ENCODE data around the gene RPN2. TPM values are rescaled to one million over a fixed set of nuclear protein-coding genes. Genes with fewer than 3 reads are reported as not detected.

Gene RPN2
- total and polyA plus RNA-seq, 2 donors (not counting 1 experiment from before 2014, with no cell fraction given), result 80.2 to 87.3 TPM

DNA sequence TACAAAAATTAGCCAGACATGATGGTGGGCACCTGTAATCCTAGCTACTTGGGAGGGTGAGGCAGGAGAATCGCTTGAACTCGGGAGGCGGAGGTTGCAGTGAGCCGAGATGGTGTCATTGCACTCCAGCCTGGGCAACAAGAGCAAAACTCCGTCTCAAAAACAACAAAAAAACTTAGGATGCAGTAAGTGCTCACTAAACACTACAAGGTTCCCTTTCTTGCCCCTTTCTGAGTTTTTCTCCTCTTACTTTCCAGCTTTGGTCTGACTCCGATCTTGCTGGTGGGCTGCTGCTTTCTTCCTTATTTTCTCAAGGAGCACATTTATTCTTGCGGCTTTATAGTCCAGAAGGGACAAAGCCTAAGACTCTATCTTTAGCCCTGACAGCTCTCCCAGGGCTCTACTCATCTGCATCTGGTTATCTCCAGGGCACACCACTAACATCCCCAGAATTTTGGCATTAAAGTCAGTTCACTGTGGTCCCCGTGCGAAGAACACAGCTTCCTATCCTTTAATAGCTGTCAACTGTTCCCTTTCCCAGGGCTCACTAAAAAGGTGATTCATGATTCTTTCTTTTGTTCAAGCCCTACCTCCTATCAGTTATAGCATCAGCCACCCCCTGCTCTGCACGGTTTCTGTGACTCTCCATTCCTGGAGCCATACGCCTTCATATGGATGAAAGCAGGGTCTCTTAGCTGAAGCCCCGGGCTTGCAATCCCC, 17.1 kb upstream of the RPN2 start:
- H3K4me3 ChIP-seq (ENCODE audit: control extremely low read depth in 1 of 5, extremely low read depth in 1 of 5, insufficient read depth in 1 of 5, low read depth in 2 of 5, low read length in 4 of 5), result no peak overlapping the region
- Mint-ChIP-seq H3K4me3 (no peak overlapping the region), H3K4me1 (no peaks in the 10 kb centered on the region), H3K9me3 (ENCODE audit: insufficient read depth) (no peaks in the 10 kb centered on the region), H3K27ac (no peak overlapping the region), H3K27me3 (no peaks in the 10 kb centered on the region)
- no peak overlapping the region for H3K9ac ChIP-seq (ENCODE audit: low read length)
- no peak overlapping the region for H3K4me2 ChIP-seq (replicated peaks; ENCODE audit: low read depth, low read length, poor library complexity, severe bottlenecking)
- H3K9me3 ChIP-seq (ENCODE audit: control extremely low read depth in 1 of 3, control insufficient read depth in 2 of 3, insufficient read depth in 1 of 3, low read length in 2 of 3), result no peaks in the 10 kb centered on the region
- intact Hi-C loops (cut with micrococcal nuclease), result no loop called here
- TF ChIP-seq, protein P1, sequence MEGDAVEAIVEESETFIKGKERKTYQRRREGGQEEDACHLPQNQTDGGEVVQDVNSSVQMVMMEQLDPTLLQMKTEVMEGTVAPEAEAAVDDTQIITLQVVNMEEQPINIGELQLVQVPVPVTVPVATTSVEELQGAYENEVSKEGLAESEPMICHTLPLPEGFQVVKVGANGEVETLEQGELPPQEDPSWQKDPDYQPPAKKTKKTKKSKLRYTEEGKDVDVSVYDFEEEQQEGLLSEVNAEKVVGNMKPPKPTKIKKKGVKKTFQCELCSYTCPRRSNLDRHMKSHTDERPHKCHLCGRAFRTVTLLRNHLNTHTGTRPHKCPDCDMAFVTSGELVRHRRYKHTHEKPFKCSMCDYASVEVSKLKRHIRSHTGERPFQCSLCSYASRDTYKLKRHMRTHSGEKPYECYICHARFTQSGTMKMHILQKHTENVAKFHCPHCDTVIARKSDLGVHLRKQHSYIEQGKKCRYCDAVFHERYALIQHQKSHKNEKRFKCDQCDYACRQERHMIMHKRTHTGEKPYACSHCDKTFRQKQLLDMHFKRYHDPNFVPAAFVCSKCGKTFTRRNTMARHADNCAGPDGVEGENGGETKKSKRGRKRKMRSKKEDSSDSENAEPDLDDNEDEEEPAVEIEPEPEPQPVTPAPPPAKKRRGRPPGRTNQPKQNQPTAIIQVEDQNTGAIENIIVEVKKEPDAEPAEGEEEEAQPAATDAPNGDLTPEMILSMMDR (IDR thresholded peaks at IDR 0.05), result no peak
- TF ChIP-seq EZH2 (IDR thresholded peaks at IDR 0.05; ENCODE audit: borderline replicate concordance, insufficient read depth, low read depth, low read length, poor library complexity, severe bottlenecking), result no peak
- no peaks in the 10 kb centered on the region for H3K27me3 ChIP-seq (replicated peaks in 1 of 4; ENCODE audit: control extremely low read depth in 1 of 4, control insufficient read depth in 3 of 4, insufficient read depth in 4 of 4, low read length in 3 of 4)
- DNase-seq, result no peak
- no peak overlapping the region for H2AFZ ChIP-seq (ENCODE audit: insufficient read depth, low read depth, low read length, poor library complexity, severe bottlenecking)
- no peak overlapping the region for H3K27ac ChIP-seq (ENCODE audit: low read length in 2 of 2)
- no peaks in the 10 kb centered on the region for H3K79me2 ChIP-seq (ENCODE audit: control insufficient read depth, insufficient read depth, low read length)
- H4K20me1 ChIP-seq (ENCODE audit: control insufficient read depth, insufficient read depth, low read length, poor library complexity, severe bottlenecking), result no peaks in the 10 kb centered on the region
- ATAC-seq (ENCODE audit: low read depth), result no peak
- H3K4me1 ChIP-seq (ENCODE audit: control insufficient read depth in 2 of 2, insufficient read depth in 2 of 2, low read length in 2 of 2), result no peaks in the 10 kb centered on the region
- ChIA-PET POLR2A (interaction anchor here (0.6 kb wide), 1 partner anchor 882 kb away, joined by 3 read pairs; no protein-coding TSS in a partner anchor), CTCF (interaction anchor here (0.6 kb wide), 2 partner anchors 112 to 158 kb away, joined by 3 read pairs; no protein-coding TSS in a partner anchor)
- 78% methylated on average over 11 of the region's 12 CpGs for WGBS (ENCODE audit: insufficient coverage)
- H3K36me3 ChIP-seq (replicated peaks in 1 of 2; ENCODE audit: control extremely low read depth in 1 of 2, control insufficient read depth in 1 of 2, extremely low read depth in 1 of 2, insufficient read depth in 2 of 2, low read length in 1 of 2), result no peaks in the 10 kb centered on the region

DNA sequence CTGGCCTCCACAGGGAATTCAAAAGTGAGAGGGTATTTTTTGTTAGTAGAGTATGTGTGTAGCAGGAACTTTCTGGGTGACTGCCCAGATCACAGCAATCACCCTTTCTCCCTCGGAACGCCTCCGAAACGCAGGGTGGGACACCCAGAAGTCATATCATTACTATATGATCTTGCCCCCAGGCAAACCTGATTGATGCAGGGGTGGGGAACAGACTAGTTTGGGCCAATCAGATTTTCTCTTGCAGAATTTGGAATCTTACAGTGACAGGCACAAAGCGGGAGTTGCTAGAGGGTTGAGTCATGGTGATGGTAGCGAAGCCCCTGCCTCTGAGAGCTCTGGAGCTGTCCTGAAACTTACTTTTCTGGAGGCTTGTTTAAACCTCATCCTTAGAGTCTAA, 16.5 kb upstream of the RPN2 start:
- Mint-ChIP-seq H3K4me3 (no peak overlapping the region), H3K27ac (no peak overlapping the region), H3K4me1 (no peaks in the 10 kb centered on the region), H3K9me3 (ENCODE audit: insufficient read depth) (no peaks in the 10 kb centered on the region), H3K27me3 (no peaks in the 10 kb centered on the region)
- WGBS (ENCODE audit: insufficient coverage), result 93% methylated on average over 2 of the region's 6 CpGs
- POLR2A ChIA-PET, result interaction anchor here (0.6 kb wide), 1 partner anchor 883 kb away, joined by 3 read pairs; no protein-coding TSS in a partner anchor
- no peak for TF ChIP-seq EZH2 (IDR thresholded peaks at IDR 0.05; ENCODE audit: borderline replicate concordance, insufficient read depth, low read depth, low read length, poor library complexity, severe bottlenecking)
- TF ChIP-seq, protein P1 (IDR thresholded peaks at IDR 0.05), result no peak
- no peaks in the 10 kb centered on the region for H3K4me1 ChIP-seq (ENCODE audit: control insufficient read depth in 2 of 2, insufficient read depth in 2 of 2, low read length in 2 of 2)
- H3K36me3 ChIP-seq (replicated peaks in 1 of 2; ENCODE audit: control extremely low read depth in 1 of 2, control insufficient read depth in 1 of 2, extremely low read depth in 1 of 2, insufficient read depth in 2 of 2, low read length in 1 of 2), result no peaks in the 10 kb centered on the region
- no peak overlapping the region for H3K4me3 ChIP-seq (ENCODE audit: control extremely low read depth in 1 of 5, extremely low read depth in 1 of 5, insufficient read depth in 1 of 5, low read depth in 2 of 5, low read length in 4 of 5)
- no peak overlapping the region for H3K27ac ChIP-seq (ENCODE audit: low read length in 2 of 2)
- no peaks in the 10 kb centered on the region for H4K20me1 ChIP-seq (ENCODE audit: control insufficient read depth, insufficient read depth, low read length, poor library complexity, severe bottlenecking)
- H3K4me2 ChIP-seq (replicated peaks; ENCODE audit: low read depth, low read length, poor library complexity, severe bottlenecking), result no peak overlapping the region
- CTCF ChIA-PET, result no interaction called here
- H3K9ac ChIP-seq (ENCODE audit: low read length), result no peak overlapping the region
- no peaks in the 10 kb centered on the region for H3K27me3 ChIP-seq (replicated peaks in 1 of 4; ENCODE audit: control extremely low read depth in 1 of 4, control insufficient read depth in 3 of 4, insufficient read depth in 4 of 4, low read length in 3 of 4)
- no peak for DNase-seq
- no peak overlapping the region for H2AFZ ChIP-seq (ENCODE audit: insufficient read depth, low read depth, low read length, poor library complexity, severe bottlenecking)
- no peaks in the 10 kb centered on the region for H3K79me2 ChIP-seq (ENCODE audit: control insufficient read depth, insufficient read depth, low read length)
- ATAC-seq (ENCODE audit: low read depth), result no peak
- intact Hi-C loops (cut with micrococcal nuclease), result no loop called here
- no peaks in the 10 kb centered on the region for H3K9me3 ChIP-seq (ENCODE audit: control extremely low read depth in 1 of 3, control insufficient read depth in 2 of 3, insufficient read depth in 1 of 3, low read length in 2 of 3)

Measured in B cell (primary cell).